ENCODE data around the gene ABI3BP.

- TF ChIP-seq CTCF (conservative IDR thresholded peaks at IDR 0.05): no peak
- no peak for TF ChIP-seq ZFX (IDR thresholded peaks at IDR 0.05)
Observed at GRCh38 chr3:100966807-100967206, 26.4 kb downstream of the ABI3BP start.
